Activated CD4-positive, alpha-beta T cell treated with anti-CD3 and anti-CD28 coated beads for 36 hours (primary cell): ENCODE measurements around the gene XRCC4. TPM values are rescaled to one million over a fixed set of nuclear protein-coding genes. Genes with fewer than 3 reads are reported as not detected.

ENCODE experiments used
- ATAC-seq: fragments of 200-7000 bp; cut with Tn5 transposase; one replicate; pipeline ENCODE4 v1.10.0; 2021; ENCODE audit warnings: mild to moderate bottlenecking, moderate library complexity
- CTCF ChIA-PET: fragments of 350-600 bp; sonication (Branson Sonifier 250); formaldehyde crosslinking; loops from one replicate; lab custom pipeline; 2021; ENCODE audit warnings: antibody characterized with exemption; lab: Charles Lee
- POLR2A ChIA-PET: fragments of 350-600 bp; sonication (Branson Sonifier 250); formaldehyde crosslinking; loops from one replicate; lab custom pipeline; 2021; ENCODE audit warnings: antibody characterized with exemption, inconsistent platforms; lab: Charles Lee
- DNase-seq: peaks from one replicate; pipeline ENCODE4 v3.0.0-alpha.2; 2020
- H3K27ac Mint-ChIP-seq: one replicate; pipeline ENCODE4 v1.8.0; 2021; ENCODE audit warnings: mixed read lengths
- H3K27me3 Mint-ChIP-seq: one replicate; pipeline ENCODE4 v1.8.0; 2021; ENCODE audit warnings: mixed read lengths
- H3K36me3 Mint-ChIP-seq: one replicate; pipeline ENCODE4 v1.8.0; 2021; ENCODE audit warnings: low read depth, mixed read lengths
- H3K4me1 Mint-ChIP-seq: one replicate; pipeline ENCODE4 v1.8.0; 2021; ENCODE audit warnings: mixed read lengths
- H3K4me3 Mint-ChIP-seq: one replicate; pipeline ENCODE4 v1.8.0; 2021; ENCODE audit warnings: mild to moderate bottlenecking, moderate library complexity, mixed read lengths
- H3K9me3 Mint-ChIP-seq: one replicate; pipeline ENCODE4 v1.8.0; 2021; ENCODE audit warnings: low read depth, mixed read lengths
- intact Hi-C, 2 experiments: fragments of 100-400 bp; cut with DNase I in 1 of 2; cut with micrococcal nuclease in 1 of 2; formaldehyde crosslinking; loops; one replicate each; pipeline versions ENCODE4 v1.14.2 to v1.15.1; 2022 to 2024; cut with DNase I, micrococcal nuclease
- total RNA-seq, 2 experiments: library from RNA; stranded (reverse); gene quantifications; one replicate each; pipeline ENCODE4 v1.2.3, GENCODE V29; 2021

XRCC4 gene
- 10 to 100 TPM; 13.7 to 16.9 TPM for total RNA-seq

DNA sequence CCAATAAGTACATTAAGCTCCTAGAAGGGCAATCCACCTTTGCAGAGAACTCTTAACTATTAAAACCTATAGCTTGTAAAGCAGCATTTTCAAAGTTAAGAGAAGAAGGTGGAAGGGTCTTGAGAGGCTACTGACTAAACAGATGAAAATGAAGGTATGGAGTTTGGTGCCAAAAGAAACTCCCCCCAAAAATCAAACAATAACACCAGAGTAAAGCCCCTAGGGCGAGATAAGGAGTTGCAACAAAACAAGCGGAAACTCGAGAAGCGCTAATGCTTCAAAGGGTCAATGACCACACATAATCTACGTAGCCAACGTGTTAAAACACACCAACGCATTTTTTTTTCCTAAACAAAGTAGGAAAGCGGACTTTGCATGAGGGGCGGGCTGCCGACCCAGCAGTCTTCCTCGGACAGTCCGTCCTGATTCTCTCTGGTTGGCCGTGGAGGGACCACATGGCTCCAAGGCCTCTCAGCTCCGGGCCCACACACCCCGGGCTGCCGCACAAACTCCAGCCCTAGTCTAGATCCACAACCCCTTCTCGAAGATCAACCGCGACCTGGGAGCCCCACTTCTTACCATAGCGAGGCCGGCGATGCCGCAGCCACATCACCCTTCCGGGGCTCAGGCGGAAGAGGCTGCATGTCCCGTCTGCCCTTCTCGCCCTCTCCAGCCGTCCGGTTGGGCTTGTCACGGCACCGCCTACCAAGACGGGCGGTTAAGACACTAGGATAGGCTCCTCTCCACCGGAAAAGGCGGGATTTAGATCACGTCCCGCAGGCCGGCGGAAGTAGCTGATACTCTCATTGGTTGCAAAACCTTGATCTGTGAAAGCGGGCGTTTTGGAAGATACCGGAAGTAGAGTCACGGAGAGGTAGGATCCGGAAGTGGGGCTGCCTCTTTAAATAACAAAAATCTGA lies at the start of gene XRCC4, which contains the start of gene TMEM167A:
TSS of gene XRCC4 (plus strand) at position 806 of the 920 bp plus-strand sequence. CDS start 27,373 bp downstream, outside the sequence.
TSS of gene TMEM167A (minus strand) at position 653 of the 920 bp plus-strand sequence. CDS start at position 582, 71 bp downstream.
- H3K36me3 Mint-ChIP-seq = peaks cover 38% of the 10 kb centered on the region
- intact Hi-C loops = loop anchor here (1.0 to 10.0 kb wide), 6 partner anchors 396 to 1782 kb away; partner anchors contain the start of gene RPS23 (in 2 of the 2)
- DNase-seq (peak; percentile 95), ATAC-seq (peak; percentile 100)
- CTCF ChIA-PET = interaction anchor here (0.7 kb wide), 1 partner anchor 409 kb away, joined by 3 read pairs; no protein-coding TSS in a partner anchor
- H3K27me3 Mint-ChIP-seq = no peaks in the 10 kb centered on the region
- POLR2A ChIA-PET = interaction anchor here (0.6 kb wide), 1 partner anchor 13 kb away, joined by 3 read pairs; no protein-coding TSS in a partner anchor
- no peaks in the 10 kb centered on the region for H3K9me3 Mint-ChIP-seq
- H3K4me1 Mint-ChIP-seq = peaks cover 51% of the 10 kb centered on the region
- peak within 1 kb of the TSS; percentile 98 for H3K4me3 Mint-ChIP-seq
- H3K27ac Mint-ChIP-seq = peak within 1 kb of the TSS; percentile 98

DNA sequence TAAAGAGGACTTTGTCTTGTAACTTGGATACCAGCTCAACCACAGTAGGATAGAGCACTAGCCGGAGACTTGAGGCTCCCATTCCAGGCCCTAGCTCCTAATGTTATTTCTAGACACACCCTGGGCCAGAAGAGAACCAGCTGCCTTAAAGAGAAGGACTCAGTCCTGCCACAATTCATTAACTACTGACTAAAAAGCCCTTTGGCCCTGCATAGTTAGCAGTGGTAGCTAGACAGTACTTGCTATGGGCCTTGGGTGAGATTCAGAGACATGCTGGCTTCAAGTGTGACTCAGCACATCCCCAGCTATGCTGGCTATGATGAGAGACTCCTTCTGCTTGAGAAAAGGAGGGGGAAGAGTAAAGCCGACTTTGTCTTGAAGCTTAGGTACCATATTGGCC lies 47.4 kb upstream of the XRCC4 start:
- Mint-ChIP-seq H3K9me3 (no peaks in the 10 kb centered on the region), H3K27ac (no peak overlapping the region), H3K4me1 (no peaks in the 10 kb centered on the region), H3K36me3 (no peaks in the 10 kb centered on the region), H3K27me3 (no peaks in the 10 kb centered on the region), H3K4me3 (no peak overlapping the region)
- intact Hi-C loops = no loop called here
- POLR2A ChIA-PET = no interaction called here
- no peak for ATAC-seq
- no peak for DNase-seq
- CTCF ChIA-PET = interaction anchor here (0.6 to 0.7 kb wide), 2 partner anchors 37 to 78 kb away, joined by 3 read pairs; no protein-coding TSS in a partner anchor

DNA sequence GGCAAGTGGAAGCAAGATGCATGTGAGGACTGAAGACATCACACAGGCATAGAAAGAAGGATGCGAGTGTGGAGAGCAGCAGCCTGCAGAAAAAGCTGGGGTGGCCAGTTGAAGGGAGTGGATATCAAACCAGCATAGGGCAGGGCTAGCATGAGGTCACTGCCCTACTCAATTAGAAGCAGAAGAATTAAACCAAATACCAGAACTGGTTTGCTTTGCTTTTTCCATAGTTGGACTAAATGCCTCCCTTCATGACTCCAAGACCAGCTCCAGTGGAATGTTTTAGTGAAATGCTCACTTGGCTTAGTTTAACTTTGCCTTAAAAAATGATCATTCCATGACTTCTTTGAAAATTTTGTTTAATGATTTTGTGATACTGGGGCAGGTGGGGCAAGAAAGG lies 46.0 kb upstream of the XRCC4 start:
- Mint-ChIP-seq H3K9me3 (no peaks in the 10 kb centered on the region), H3K4me1 (no peaks in the 10 kb centered on the region), H3K36me3 (no peaks in the 10 kb centered on the region), H3K27ac (no peak overlapping the region), H3K4me3 (no peak overlapping the region), H3K27me3 (no peaks in the 10 kb centered on the region)
- ATAC-seq (no peak), DNase-seq (no peak)
- intact Hi-C loops = no loop called here
- ChIA-PET POLR2A (no interaction called here), CTCF (no interaction called here)

DNA sequence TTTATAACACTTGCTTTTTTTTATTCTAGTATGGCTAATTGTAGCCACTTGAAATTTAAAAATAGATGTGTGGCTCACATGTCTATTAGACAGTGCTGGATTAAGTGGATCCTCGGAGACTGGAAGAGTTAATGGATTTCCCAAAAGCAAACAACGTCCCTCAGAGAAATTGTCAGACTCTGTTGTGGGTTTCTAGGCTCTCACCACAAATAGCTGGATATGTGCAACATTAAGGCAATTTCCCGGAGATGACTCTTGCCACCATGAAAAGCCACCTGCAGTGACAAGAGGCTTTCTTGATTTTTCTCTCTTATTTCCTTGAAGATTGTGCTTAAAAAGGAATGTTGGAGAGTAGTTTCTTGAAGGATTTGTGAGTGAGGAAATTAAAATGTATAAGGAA lies 43.3 kb upstream of the XRCC4 start:
- POLR2A ChIA-PET = no interaction called here
- Mint-ChIP-seq H3K36me3 (no peaks in the 10 kb centered on the region), H3K27me3 (no peaks in the 10 kb centered on the region), H3K4me1 (peaks cover 10% of the 10 kb centered on the region), H3K27ac (no peak overlapping the region), H3K9me3 (no peaks in the 10 kb centered on the region), H3K4me3 (no peak overlapping the region)
- DNase-seq (no peak), ATAC-seq (no peak)
- intact Hi-C loops = no loop called here
- CTCF ChIA-PET = interaction anchor here (0.7 kb wide), 1 partner anchor 52 kb away, joined by 4 read pairs; no protein-coding TSS in a partner anchor

DNA sequence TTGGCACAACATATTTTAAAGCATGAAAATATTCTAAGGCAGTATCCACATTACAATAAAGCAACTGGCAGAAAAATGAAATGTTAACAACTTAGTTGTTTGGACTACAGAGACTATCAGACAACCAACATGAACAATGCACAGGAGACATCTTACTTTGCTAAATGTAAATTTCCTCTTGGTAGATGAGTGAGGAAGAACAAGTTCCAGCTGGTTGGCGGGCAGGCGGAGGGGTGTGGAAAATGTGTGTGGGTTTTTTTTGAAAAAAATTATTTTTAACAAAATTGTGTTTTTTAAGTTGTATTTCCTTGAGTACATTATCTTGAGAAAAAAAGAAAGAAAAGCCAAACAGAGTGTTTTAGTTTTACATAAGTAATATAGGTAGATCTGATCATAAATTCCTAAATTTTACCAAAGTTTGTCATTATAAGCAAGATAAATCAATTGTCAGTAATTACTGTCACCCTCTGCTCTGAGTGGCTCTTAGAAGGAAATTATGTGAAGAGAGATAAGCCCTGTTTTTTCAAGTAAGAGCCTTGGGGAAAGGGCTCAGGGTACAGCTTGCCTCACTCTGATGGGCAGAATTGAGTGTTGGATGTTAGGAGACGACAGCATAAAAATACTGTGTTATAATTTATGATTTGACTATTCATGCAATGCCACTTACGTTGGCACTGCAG lies 42.7 kb upstream of the XRCC4 start:
- peaks cover 10% of the 10 kb centered on the region for H3K4me1 Mint-ChIP-seq
- POLR2A ChIA-PET = no interaction called here
- no peaks in the 10 kb centered on the region for H3K36me3 Mint-ChIP-seq
- intact Hi-C loops = no loop called here
- H3K9me3 Mint-ChIP-seq = no peaks in the 10 kb centered on the region
- no peaks in the 10 kb centered on the region for H3K27me3 Mint-ChIP-seq
- no peak overlapping the region for H3K4me3 Mint-ChIP-seq
- H3K27ac Mint-ChIP-seq = no peak overlapping the region
- no peak for ATAC-seq
- no peak for DNase-seq
- CTCF ChIA-PET = interaction anchor here (0.7 kb wide), 1 partner anchor 53 kb away, joined by 4 read pairs; no protein-coding TSS in a partner anchor

DNA sequence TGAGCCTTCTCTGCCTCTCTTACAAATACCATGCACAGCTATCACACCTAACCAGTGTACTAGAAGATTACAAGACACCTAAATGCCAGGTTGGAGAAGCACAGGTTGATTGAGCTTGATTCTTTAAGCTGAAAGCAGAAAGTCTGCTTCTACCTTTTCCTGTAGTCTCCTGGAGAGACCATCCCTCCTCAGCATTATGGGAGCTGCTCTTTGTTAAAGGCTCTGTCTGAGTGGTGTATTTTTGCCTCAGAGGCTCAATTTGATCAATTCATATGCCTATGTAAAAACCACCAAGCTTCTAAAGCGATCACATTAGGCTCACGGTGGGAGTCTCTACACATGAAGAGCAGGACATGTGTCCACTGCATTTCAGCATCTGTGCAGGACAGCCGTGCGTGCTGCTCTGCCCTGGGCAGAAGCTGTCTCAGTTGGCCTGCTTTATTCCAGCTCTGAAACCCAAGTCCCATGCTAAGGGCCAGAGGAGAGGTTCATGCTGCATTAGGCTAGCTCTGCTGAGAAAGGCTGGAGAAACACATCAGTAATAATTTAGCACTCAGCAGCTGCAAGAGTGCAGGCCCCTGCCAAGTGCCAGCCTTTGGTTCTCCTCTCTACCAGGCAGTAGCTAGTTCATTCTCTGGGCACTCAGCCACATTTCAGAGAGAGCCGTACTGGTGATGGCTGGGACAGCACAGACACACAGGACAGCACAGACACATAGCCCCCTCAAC lies 41.8 kb upstream of the XRCC4 start:
- DNase-seq (no peak), ATAC-seq (no peak)
- H3K27me3 Mint-ChIP-seq = no peaks in the 10 kb centered on the region
- CTCF ChIA-PET = interaction anchor here (0.6 kb wide), 1 partner anchor 870 kb away, joined by 3 read pairs; no protein-coding TSS in a partner anchor
- no peaks in the 10 kb centered on the region for H3K36me3 Mint-ChIP-seq
- POLR2A ChIA-PET = no interaction called here
- no peak overlapping the region for H3K27ac Mint-ChIP-seq
- H3K4me3 Mint-ChIP-seq = no peak overlapping the region
- intact Hi-C loops = no loop called here
- H3K4me1 Mint-ChIP-seq = peaks cover 10% of the 10 kb centered on the region
- no peaks in the 10 kb centered on the region for H3K9me3 Mint-ChIP-seq

DNA sequence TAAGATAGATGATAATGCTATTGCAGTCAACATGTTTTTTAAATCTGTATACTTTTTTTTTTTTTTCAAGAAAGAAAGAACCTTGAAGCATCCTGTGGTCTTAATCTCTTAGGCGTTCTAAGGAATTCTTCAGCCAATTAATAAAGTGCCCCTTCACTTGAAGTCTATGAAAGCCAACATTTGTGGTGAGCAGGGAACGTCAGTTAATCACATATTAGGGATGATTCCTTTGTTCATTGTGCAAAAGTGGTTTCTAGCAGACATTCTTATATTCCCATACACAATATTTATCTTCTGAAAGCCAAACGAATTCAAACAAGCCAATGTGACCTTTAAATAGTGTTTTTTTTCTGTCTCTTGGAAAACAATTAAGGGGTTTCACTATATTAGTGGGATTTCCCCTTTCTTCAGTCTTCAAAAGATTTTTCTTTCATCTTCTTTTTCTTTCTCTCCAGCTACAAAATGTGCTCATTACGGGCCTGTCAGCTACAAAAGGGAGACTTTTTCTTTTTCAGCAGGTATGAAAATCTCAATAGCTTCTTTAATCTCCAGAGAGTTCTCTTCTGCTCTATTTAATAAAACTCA lies 40.3 kb upstream of the XRCC4 start:
- Mint-ChIP-seq H3K27ac (no peak overlapping the region), H3K4me3 (no peak overlapping the region), H3K9me3 (no peaks in the 10 kb centered on the region), H3K36me3 (no peaks in the 10 kb centered on the region), H3K4me1 (peaks cover 10% of the 10 kb centered on the region), H3K27me3 (no peaks in the 10 kb centered on the region)
- CTCF ChIA-PET = interaction anchor here (1.5 kb wide), 1 partner anchor 16 kb away, joined by 4 read pairs; no protein-coding TSS in a partner anchor
- POLR2A ChIA-PET = interaction anchor here (0.6 kb wide), 2 partner anchors 25 to 57 kb away, joined by 6 to 7 read pairs; no protein-coding TSS in a partner anchor
- no peak for ATAC-seq
- no peak for DNase-seq
- intact Hi-C loops = no loop called here

DNA sequence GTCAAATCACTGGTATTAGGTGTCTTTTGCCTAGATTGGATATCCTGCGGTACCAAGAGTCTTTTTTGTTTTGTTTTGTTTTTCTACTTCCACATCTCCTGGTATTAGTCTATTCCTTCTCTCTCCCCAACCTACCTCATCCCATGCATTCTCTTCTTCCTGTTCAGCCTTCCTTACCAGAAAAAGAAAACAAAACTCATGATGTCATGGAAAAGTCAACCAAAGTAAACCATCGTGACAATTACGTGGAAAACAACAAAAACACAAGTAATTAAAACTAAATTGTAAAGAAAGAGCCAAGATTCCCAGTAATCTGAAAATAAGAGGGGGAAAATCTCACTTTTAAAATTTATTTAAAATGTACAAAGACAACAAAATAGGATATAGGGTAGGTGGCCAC lies 38.4 kb upstream of the XRCC4 start:
- H3K4me1 Mint-ChIP-seq = peaks cover 10% of the 10 kb centered on the region
- ATAC-seq (no peak), DNase-seq (no peak)
- H3K27ac Mint-ChIP-seq = no peak overlapping the region
- ChIA-PET CTCF (no interaction called here), POLR2A (no interaction called here)
- H3K27me3 Mint-ChIP-seq = no peaks in the 10 kb centered on the region
- H3K4me3 Mint-ChIP-seq = no peak overlapping the region
- intact Hi-C loops = no loop called here
- peaks cover 6% of the 10 kb centered on the region for H3K36me3 Mint-ChIP-seq
- H3K9me3 Mint-ChIP-seq = no peaks in the 10 kb centered on the region

DNA sequence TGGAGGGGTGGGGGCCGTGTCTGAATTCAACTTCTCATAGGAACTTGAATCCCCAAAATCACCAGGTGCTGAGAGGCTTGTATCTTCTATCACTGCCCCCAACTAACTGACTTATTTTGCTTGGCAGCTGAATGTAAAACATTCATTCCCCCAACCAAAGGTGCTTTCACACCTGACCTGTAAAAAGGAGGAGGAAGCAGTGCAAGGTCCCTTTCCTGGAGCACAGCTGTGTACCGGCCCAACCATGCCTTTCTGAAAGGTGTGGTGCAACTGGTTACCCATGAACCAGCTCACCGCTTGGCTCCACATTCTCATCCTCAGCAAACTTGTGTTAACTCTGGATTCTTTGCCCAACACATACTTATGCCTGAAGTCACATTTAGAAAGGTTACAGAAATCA lies 34.8 kb upstream of the XRCC4 start:
- ChIA-PET CTCF (no interaction called here), POLR2A (no interaction called here)
- H3K27me3 Mint-ChIP-seq = no peaks in the 10 kb centered on the region
- ATAC-seq (no peak), DNase-seq (no peak)
- H3K36me3 Mint-ChIP-seq = peaks cover 11% of the 10 kb centered on the region
- H3K9me3 Mint-ChIP-seq = no peaks in the 10 kb centered on the region
- H3K4me1 Mint-ChIP-seq = peaks cover 6% of the 10 kb centered on the region
- H3K27ac Mint-ChIP-seq = no peak overlapping the region
- intact Hi-C loops = no loop called here
- H3K4me3 Mint-ChIP-seq = no peak overlapping the region

DNA sequence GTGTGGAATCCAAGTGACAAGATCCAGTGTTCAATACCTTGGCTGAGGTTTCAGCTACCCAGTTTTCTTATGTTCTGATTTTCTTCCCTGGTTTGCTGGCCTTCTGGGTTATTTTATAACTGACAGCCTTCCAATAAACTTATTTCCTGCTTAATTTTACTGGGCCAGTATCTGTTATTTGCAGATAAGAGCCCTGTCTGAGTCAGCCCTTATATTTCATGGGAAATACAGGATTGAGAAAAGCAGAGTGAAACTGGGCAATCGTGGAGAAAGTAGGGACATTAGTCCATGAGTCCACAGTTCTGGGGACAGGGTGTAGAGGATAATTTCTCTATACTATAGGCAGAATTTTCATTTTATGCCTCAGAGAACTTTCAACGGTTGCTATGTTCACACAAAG lies 32.4 kb upstream of the XRCC4 start:
- DNase-seq (no peak), ATAC-seq (no peak)
- Mint-ChIP-seq H3K36me3 (peaks cover 15% of the 10 kb centered on the region), H3K9me3 (no peaks in the 10 kb centered on the region), H3K4me1 (no peaks in the 10 kb centered on the region), H3K27me3 (no peaks in the 10 kb centered on the region), H3K4me3 (no peak overlapping the region), H3K27ac (no peak overlapping the region)
- POLR2A ChIA-PET = no interaction called here
- intact Hi-C loops = no loop called here
- CTCF ChIA-PET = no interaction called here
